Astrocyte of the cerebellum (primary cell): ENCODE results near the gene NLRP10.

ENCODE experiments used
- DNase-seq: peaks from one replicate; pipeline ENCODE4 v3.0.0-alpha.2; 2011; ENCODE audit warnings: low read depth
- H3K4me3 ChIP-seq: 2 replicates; pipeline ENCODE4 v1.5.1; 2011; ENCODE audit warnings: mild to moderate bottlenecking, low read depth, low read length, moderate library complexity
- in situ Hi-C: cut with HindIII; loops from 2 replicates; pipeline ENCODE4 v1.10.0; 2017; ENCODE audit warnings: low sequenced_read_pairs
- TF ChIP-seq, protein P1 (sequence below): IDR thresholded peaks from 2 replicates; pipeline ENCODE4 v1.5.1; 2012; ENCODE audit warnings: low read length, low read depth, moderate library complexity, mild to moderate bottlenecking; ENCODE audit errors: missing control alignments

The NLRP10 gene

DNA sequence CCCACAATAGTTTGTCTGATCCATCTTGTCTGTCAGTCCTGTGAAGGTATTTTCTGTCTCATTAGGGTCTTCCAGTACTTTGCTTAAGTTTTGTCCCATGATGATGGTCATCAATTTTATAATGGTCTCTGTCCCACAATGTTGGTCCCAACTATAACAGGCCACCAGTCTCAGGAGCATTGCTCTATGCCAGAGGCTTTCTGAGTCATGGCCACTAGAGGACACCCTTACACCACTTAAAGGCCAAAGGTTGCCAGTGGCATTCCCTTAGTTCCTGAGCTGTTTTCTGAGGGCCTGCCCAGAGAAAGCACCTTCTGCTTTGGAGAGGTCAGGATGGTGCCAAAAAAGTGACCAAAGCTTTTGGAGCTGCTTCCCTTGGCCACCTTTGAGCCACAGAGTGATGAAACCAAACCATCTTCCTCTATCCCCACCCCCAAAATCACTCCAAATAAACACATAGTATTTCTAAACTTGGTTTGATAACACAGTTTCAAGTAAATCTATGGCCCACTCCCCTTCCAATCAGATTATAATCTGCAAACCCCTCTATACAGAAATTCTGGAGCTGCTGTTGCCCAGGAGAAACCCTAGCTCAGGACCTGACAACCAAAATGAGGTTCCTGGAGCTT is 41.2 kb upstream of the NLRP10 start:
- TF ChIP-seq, protein P1, sequence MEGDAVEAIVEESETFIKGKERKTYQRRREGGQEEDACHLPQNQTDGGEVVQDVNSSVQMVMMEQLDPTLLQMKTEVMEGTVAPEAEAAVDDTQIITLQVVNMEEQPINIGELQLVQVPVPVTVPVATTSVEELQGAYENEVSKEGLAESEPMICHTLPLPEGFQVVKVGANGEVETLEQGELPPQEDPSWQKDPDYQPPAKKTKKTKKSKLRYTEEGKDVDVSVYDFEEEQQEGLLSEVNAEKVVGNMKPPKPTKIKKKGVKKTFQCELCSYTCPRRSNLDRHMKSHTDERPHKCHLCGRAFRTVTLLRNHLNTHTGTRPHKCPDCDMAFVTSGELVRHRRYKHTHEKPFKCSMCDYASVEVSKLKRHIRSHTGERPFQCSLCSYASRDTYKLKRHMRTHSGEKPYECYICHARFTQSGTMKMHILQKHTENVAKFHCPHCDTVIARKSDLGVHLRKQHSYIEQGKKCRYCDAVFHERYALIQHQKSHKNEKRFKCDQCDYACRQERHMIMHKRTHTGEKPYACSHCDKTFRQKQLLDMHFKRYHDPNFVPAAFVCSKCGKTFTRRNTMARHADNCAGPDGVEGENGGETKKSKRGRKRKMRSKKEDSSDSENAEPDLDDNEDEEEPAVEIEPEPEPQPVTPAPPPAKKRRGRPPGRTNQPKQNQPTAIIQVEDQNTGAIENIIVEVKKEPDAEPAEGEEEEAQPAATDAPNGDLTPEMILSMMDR, result peak; percentile 94
- in situ Hi-C loops, result loop anchor here (10.0 kb wide), 1 partner anchor 98 kb away; no protein-coding TSS in a partner anchor

DNA sequence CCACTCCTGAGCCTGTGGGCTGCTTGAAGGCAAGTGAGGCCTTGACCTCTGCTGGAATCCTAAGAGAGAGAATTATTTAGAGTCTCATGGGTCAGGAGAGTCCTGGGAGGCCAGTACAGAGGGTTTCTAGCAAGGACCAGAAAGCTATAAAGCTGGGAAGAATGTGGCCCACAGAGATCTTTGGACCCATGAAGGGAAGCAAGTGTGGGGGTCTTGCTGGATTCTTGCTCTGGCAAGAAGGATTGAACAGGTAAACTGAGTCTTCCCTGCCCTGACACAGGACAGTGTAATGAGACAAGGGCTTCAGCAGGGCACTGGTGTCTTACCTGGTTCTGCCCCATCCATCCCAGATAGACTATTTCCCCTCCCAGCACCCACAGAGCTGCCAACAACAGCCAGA is 40.3 kb upstream of the NLRP10 start:
- in situ Hi-C loops, result loop anchor here (10.0 kb wide), 1 partner anchor 99 kb away; no protein-coding TSS in a partner anchor
- no peak overlapping the region for H3K4me3 ChIP-seq
- DNase-seq, result no peak
- TF ChIP-seq, protein P1, result no peak

More for the DNA sequence above, 41.2 kb upstream of the NLRP10 start:
- no peak overlapping the region for H3K4me3 ChIP-seq
- DNase-seq, result peak; percentile 60

- DNase-seq, result no peak
- no peak overlapping the region for H3K4me3 ChIP-seq
- TF ChIP-seq, protein P1, result no peak
- in situ Hi-C loops, result loop anchor here (10.0 kb wide), 1 partner anchor 101 kb away; no protein-coding TSS in a partner anchor
Measured at GRCh38 chr11:8004008-8004407, 38.8 kb upstream of the NLRP10 start.

DNA sequence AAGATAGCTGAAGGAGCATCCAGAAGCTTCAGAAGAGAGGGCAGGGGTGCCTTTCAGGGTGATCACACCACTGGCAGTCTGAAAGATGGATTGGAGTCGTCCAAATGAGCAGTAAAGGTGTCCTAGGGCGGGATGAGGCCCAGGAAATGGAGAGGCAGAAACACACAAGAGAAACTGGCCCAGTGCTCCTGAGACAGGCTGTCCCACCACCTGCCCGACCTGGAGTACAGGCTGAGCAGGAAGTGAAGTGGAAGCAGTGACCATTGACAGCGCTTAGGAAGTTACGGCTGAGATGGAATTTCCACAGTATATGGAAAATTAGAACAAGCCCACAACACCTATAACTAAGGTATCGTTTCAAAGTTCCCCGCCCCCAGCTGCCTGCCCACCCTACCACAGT is 37.9 kb upstream of the NLRP10 start:
- no peak overlapping the region for H3K4me3 ChIP-seq
- TF ChIP-seq, protein P1, result no peak
- DNase-seq, result no peak
- in situ Hi-C loops, result loop anchor here (10.0 kb wide), 1 partner anchor 102 kb away; no protein-coding TSS in a partner anchor

DNA sequence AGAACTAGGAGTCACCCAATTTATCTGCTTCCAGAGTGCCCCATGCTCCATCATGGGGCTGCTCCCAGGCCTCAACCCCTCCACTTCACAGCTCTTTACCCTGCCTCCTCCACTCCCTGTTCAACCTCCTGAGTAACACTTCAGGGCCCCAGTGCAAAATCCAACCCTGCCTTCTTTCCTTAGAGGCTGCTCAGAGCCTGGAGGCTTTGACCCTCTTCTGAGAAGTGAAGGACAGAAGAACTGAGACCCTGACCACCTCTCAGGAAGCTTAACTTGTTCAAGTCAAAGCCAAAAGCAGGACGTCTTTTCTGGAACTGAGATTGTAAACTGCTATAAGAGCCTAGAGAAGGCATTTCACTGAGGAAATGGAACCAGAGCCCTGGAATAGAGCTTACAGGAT is 37.4 kb upstream of the NLRP10 start:
- H3K4me3 ChIP-seq, result no peak overlapping the region
- no peak for DNase-seq
- TF ChIP-seq, protein P1, result no peak
- in situ Hi-C loops, result loop anchor here (10.0 kb wide), 1 partner anchor 102 kb away; no protein-coding TSS in a partner anchor

DNA sequence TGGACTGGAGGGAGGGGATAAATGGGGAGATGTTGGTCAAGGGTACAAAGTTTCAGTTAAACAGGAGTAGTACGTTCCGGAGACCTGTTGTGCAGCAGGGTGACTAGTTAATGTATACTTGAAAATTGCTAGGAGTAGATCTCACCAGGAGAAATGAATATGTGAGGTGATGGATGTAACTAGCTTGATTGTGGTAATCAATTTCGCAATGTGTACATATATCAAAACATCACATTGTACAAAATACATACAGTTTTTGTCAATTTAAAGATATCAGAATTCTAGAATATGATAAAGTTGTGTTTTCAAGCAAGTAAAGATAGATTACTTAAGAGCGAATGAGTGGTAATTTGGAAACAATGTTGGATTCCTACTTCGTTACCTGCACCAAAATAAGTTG is 35.1 kb upstream of the NLRP10 start:
- in situ Hi-C loops, result loop anchor here (10.0 kb wide), 1 partner anchor 104 kb away; no protein-coding TSS in a partner anchor
- DNase-seq, result no peak
- TF ChIP-seq, protein P1, result no peak
- no peak overlapping the region for H3K4me3 ChIP-seq
